NCI-H748 (cell line): ENCODE results near the gene CTAGE1.
"Not testable (repeated sequence)": the region's sequence is repeated elsewhere in the genome, so short reads cannot be mapped to it uniquely, and the experiment has no call there.

Experiments
- DNase-seq: peaks from one replicate; lab custom pipeline; 2025; ENCODE audit not compliant: unreplicated experiment; lab: John Stamatoyannopoulos, UW

The CTAGE1 gene

DNA sequence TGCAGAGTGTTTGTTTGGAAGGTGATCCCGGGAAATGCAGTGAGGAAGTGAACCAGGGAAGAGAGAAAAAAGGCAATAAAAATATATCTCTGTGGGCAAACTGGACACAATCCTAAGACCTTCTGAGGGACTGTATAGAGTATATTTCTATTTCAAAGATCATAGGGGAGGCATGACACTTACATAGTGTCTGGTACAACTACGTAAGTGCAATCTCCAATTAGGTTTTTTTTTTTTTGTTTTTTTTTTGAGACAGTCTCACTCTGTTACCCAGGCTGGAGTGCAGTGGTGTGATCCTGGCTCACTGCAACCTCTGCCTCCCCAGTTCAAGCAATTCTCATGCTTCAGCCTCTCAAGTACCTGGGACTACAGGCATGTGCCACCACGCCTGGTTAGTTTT, 24.6 kb downstream of the CTAGE1 start:
- DNase-seq, result not testable (repeated sequence)

DNA sequence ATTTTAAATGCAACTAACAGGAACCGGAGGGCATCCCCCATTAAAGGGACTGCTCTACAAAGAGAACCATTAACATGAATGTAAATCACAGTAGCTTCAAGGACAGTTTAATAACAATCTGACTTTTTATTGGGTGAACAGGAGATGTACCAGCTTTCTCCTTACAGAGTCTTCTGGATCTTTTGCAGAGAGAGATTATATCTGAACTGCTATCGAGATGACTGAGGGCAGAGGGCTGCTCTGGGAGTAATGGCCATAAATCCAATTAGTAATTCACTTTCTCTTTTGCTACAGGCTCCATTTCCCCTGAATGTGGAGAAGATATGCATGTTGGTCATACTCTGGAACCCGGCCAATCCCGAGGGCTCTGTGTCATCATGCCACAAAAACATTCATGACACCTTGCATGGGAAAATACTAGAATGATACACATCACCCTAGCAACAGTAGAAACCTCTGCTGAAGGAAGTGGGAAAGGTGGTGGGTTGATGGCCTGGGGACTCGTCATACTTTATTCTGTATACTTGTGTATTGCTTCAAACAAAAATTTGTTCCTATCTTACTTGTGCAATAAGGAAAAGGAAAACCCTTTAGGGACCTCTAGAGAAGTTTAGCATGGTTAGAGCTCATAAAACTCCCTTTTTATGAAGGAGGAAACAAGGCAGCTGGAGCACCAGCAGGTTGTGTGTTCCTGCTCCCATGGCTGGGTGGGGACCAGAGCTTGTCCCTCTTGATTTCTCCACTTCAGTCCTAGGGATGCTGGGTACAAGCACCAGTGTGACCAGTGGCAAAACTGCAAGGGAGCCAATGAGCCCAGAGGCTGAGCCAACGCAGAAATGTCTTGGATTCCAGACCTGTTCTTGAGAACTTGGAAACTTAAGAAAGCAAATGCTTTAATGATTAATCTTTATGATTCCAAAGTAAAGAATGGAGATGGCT, 26.0 kb downstream of the CTAGE1 start:
- DNase-seq, result no peak

DNA sequence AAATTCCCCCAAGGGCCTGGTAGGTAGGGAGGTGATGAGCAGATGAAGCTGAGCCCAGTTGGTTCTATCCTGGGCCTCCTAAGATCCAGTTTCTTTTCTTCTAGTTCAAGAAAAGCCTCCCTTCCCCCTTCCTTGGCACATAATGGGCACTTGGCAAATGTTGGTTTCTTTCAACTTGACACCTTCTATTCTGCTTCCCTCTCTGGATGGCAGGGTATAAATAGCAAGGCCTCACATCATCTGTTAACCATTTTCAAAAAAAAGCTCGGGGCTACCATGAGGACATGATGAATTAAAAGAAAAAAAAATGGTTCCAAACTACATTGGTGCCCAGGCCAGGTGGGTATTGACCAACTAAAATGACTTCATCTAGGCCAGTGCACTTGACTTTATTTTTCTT, 29.9 kb downstream of the CTAGE1 start:
- DNase-seq, result no peak

DNA sequence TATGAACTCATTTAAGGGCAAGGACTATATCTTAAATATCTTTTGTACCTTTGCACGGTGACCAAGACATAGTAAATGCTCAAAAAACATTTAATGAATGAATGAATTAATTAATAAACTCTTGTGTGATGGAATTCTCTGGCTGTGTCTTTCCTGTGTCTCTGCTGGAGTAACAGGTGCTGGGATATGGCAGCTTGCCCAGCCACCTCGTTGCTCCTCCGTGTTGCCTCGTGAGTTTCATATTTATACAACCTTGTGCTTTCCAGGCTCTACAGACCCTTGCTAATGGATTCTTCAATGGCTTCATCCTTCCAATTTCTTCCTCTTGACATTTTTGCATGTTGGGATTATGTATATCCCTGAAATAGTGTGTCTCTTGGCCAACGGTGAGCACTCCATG, 30.4 kb downstream of the CTAGE1 start:
- DNase-seq, result no peak

DNA sequence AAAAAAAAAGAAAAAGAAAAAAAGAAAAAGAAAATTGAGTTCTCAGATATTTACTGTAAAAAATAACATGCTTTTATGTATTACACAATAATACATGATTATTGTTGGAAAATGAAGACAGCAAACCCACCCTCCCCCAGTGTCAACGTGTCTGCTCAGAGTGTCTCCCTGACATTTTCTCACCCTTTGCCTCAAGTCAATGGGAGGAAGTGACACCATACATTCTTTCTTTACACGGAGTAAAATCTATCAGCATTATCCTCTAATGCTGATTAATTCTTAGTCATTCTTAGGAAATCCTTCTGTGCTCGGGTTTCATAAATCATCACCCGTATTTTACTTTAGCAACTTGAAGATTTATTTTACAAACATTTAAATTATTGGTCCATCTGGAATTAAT, 32.0 kb downstream of the CTAGE1 start:
- no peak for DNase-seq

DNA sequence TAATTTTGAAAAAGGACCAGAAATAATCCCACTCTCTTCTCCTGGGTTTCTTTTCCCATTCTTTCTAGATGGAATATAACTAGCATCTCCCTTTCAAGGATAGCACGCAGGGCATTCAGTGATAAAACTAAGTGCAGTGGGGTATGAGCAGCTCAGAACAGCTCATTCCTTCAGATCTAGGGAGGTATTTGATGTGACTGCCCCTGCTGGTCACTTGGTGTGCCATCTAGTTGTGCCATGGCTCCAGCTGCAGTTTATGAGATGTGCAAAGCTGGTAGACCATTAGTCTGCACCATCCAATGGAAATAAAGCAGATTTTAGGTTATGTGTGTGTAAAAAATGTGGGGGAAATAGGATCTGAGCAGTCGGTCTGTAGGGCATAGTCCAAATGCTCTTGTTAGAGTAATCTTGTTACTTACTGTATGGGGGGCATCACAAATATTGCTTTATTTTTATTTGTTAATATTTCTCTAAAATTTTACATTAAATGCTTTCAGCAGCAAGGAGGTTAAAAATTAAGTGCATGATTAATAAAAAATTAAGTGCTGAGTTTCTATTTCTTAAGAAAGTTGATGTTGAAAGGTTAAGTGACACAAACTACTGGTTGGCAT, 38.9 kb downstream of the CTAGE1 start:
- DNase-seq, result no peak

DNA sequence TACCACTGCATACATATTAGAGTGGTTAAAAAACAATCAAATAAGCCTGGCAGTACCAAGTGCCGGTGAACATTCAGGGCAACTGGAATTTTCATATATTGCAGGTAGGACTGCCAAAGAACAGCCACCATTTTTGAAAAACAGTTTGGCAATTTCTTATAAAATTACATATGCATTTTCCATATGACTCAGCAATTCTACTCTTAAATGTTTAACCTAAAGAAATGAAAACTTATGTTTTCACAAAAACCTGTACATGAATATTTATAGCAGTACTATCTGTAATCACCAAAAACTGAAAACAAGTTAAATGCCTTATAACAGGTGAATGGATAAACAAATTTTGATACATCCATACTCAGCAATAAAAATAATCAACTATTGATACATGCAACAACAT, 39.9 kb downstream of the CTAGE1 start:
- no peak for DNase-seq

DNA sequence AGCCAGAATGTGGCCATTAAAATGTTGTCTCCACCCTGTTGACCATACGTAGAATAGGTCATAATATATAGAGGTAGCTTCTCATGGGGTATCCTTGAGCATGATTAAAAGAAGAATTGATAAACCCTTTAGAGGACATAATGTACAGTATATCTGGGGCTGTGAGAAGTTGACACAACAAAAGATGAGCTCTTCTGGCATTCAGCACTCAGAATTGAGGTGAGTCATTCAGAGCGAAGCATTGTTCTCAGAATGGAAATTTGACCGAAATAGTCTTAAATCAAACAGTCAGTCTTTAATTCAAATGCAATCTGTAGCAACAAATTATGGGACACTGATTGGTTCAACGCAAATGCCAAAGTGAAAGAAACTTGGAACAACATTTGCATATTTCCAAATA, 47.3 kb downstream of the CTAGE1 start:
- no peak for DNase-seq

DNA sequence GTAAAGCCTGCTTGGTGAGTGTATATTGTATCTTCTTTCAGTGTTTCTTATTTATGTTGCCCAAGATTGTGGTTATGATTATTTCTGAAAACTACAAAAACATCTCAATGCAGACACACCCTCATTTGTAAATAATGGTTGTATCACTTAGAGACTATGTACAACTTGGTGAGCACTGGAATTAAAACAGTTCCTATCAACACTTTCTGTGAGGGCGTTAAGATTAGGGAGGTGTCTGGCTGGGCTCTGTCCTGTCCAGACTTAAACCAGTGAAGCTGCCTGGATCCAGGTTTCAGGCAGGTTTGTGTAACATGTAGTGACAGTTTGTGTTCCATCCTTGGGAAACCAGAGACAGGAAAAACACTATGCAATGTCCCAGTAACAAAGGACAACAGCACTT, 49.7 kb downstream of the CTAGE1 start:
- no peak for DNase-seq

DNA sequence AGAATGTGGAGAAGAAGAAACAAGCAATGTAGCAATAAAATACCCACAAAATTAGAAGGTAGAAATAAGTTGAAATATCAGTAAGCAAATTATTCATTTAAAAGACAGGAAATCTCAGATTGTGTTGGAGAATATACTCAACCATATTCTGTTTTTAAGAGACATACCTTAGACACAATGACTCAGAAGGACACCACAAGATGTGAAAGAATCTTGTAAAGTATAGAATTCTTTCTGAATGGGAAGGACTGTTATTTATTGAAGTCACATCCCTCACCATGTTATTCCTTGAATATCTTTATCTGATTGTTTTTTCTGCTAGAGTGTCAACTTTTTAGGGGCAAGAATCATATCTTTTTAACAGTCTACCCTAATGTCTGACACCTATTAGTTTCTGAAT, 50.4 kb downstream of the CTAGE1 start:
- no peak for DNase-seq

DNA sequence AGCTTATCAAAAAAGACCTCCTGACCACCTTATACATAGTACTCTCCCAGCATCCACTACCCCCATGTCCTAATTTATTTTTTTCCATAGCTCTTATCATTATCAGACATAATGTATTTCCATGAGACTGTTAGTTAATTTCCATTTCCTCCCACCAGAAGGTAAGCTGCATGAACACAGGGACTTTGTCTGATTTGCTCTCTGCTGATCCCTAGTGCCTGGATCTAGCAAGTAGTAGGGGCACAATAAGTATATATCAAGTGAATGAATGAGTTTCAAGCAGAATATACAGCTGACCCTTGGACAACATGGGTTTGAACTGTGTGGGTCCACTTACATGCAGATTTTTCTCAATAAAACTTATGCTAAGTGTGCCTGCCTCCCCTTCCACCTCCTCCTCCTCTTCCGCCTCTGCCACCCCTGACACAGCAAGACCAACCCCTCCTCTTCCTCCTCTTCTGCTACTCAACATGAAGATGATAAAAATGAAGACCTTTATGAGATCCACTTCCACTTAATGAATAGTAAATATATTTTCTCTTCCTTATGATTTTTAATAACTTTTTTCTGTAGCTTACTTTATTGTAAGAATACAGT, 53.8 kb downstream of the CTAGE1 start:
- no peak for DNase-seq
